Measurements from ENCODE around the gene SPAAR.
"Not testable (repeated sequence)": the region's sequence is repeated elsewhere in the genome, so short reads cannot be mapped to it uniquely, and the experiment has no call there.

The SPAAR gene, protein sequence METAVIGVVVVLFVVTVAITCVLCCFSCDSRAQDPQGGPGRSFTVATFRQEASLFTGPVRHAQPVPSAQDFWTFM

GRCh38 chr9:35909274-35909673 lies at the start of gene SPAAR:
Gene SPAAR, plus strand, starts transcription at chr9:35909490. Its CDS starts 974 bp downstream, at chr9:35910464.
- no peak for DNase-seq (ENCODE audit: low read depth, low spot score)

DNA sequence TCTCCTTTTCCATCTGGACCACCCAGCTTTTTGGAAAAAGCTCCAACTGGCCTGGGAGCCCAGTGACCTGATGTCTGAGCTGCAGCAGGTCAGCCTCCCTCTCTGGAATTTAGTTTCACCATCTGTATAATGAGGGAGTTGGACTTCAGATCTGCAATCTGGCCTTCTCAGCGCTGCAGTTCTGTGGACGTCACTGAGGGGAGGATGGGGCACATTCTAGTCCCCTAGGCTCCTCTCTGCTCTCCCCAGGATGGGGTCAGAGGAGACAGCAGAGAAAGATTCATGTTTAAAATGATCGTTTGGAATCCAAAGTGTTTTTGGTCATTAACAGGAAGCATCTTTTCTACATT lies 49.3 kb upstream of the SPAAR start:
- no peak for DNase-seq (ENCODE audit: low read depth, low spot score)

- DNase-seq (ENCODE audit: low read depth, low spot score), result no peak
These were observed 48.0 kb upstream of the SPAAR start for GRCh38 chr9:35861161-35861897.

- DNase-seq (ENCODE audit: low read depth, low spot score), result no peak
These were observed 47.0 kb upstream of the SPAAR start for GRCh38 chr9:35862328-35862727.

DNA sequence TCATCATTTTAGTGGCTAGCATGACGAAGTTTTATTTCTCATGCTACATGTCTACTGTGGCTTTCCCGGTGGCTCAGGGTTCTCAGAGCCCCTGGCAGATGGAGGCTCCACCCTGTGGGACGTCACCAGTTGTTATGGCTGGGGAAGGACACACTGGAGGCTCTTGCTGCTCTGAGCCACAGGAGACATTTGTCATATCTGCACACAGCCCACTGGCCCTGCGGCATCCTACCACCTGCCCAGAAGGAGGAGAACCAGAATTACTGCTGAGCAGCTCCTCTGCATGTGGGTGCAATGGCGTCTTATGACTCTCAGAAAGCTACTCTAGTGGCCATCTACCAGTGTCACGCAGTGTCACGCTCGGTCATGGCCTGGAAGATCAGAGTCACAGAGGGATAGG lies 45.7 kb upstream of the SPAAR start:
- no peak for DNase-seq (ENCODE audit: low read depth, low spot score)

DNA sequence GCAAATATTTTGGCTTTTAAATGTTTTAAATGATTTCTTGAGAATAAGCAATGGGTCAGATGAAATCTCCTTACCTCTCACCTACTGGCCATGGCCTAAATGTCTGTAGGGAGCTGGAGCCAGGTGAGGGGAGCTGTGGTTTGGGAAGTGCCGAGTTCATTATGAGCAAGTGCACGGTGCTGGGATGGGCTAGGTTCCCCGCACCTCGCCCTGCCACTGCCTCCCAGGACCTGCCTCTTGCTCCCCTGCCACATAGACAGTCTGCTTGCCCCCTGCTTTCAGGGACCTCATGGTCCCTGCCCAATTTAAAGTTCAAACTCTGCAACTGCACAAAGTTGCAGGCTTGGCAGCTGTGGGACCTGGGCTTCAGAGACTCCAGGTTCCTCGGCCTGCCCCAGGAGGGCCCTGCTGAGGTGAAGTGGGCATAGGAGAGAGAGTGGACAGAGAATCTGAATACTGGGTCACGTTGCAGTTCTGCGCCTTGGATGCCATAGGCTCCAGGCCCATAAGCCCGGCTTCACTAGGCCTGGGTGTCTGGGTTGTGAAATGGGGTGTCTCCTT lies 44.5 kb upstream of the SPAAR start:
- DNase-seq (ENCODE audit: low read depth, low spot score), result no peak

- DNase-seq (ENCODE audit: low read depth, low spot score), result no peak
These were observed 41.8 kb upstream of the SPAAR start for GRCh38 chr9:35867538-35867937.

DNA sequence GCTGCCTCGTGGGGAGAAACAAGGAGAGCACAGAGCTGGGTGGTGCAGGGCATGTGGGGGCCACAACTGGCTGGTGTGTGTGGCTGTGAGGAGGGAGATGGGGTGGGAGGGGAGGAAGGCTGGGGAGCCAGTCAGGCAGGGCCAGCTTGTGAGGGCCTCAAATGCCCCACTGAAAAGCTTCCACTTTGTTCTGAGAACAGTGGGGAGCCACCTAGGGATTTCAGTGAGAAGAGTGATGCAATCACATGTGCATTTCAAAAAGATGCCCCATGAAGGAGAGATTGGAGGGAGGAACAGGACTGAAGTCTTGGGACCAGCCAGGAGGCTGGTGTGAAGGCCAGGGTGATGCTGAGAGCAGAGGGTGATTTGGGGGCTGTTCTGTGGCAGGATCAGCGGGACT lies 40.4 kb upstream of the SPAAR start:
- no peak for DNase-seq (ENCODE audit: low read depth, low spot score)

DNA sequence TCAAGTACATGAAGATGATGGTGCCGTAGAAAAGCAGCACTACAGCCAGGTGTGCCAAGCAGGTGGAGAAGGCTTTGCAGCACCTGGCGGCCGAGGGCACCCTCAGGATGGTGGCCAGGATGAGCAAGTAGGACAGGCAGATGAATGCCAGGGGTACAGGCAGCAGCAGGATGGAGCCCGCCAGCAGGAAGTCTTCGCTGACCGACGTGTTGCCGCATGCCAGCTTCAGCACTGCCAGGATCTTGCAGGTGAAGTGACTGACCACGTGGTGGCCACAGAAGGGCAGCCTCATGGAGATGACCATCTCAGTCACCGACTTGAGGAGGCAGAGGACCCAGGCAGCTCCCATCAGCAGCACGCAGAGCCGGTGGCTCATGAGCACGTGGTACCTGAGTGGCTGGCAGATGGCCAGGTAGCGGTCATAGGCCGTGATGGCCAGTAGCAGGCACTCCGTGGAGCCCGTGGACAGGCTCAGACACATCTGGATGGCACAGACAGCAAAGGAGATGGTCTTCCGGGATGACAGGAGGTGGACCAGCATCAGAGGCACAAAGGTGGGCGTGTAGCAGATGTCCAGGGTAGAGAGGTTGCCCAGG lies 39.6 kb upstream of the SPAAR start:
- no peak for DNase-seq (ENCODE audit: low read depth, low spot score)

DNA sequence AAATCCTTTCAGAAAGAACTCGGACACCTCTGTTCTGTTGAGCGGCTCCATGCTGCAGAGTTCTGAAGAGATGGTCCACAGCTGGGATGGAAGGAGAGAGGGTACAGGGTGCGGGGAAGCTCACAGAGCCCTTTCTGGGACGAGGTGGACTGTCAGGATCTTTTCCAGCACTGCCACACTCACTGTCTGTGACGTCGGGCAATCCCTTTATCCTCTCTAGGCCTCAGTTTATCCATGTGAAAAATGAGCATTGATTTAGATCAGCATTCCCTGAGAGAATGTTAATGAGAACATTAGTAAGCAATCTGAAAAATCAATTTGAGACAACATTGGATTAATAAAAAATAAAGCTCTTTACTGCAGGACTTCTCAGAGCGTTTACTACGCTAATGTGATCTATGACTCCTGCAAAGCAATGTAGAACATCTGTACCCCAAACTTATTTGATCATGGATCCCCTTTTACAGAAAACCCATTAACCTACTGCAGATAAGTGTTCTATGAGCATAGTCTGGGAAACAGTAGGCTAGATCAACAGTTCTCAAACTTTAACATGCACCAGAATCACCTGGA lies 38.9 kb upstream of the SPAAR start, which contains the start of gene OR13J1:
OR13J1 (minus strand) TSS at position 51 of the 573 bp plus-strand sequence; CDS start at position 51, 0 bp downstream.
- no peak for DNase-seq (ENCODE audit: low read depth, low spot score)

GRCh38 chr9:35871545-35871944 lies 37.7 kb upstream of the SPAAR start:
- no peak for DNase-seq (ENCODE audit: low read depth, low spot score)

GRCh38 chr9:35872505-35872904 lies 36.8 kb upstream of the SPAAR start:
- DNase-seq (ENCODE audit: low read depth, low spot score), result no peak

DNA sequence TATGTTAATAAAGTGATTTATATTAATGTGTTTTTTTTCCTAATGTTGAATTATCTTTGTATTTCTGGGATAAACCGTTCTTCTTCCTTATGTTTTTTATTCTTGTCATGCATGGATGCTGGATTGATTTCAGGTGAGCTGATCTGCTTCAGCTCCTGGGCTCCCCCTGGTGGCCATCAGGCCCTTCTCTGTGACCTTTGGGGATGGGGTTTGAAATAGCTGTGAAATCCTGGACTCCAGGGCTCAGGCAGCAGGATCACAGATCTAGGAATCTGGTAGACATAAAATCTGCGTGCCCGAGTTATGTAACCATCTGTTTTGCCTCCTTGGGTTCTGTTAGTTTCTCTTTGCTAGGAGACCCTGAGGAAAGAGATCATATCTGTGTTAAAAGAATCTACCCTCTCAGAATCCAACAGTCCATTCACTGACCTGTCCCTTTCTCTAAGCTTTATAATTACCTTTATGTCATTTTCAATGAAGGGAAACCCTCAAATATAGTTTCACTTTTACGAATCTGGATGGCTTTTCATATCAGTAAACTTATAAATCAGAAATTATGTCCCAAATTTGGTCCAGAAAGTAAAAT lies 26.9 kb upstream of the SPAAR start:
- peak; percentile 62 for DNase-seq (ENCODE audit: low read depth, low spot score)

- no peak for DNase-seq (ENCODE audit: low read depth, low spot score)
These were observed 26.3 kb upstream of the SPAAR start for GRCh38 chr9:35882996-35883395.

- not testable (repeated sequence) for DNase-seq (ENCODE audit: low read depth, low spot score)
These were observed 24.4 kb upstream of the SPAAR start for GRCh38 chr9:35884908-35885307.

- DNase-seq (ENCODE audit: low read depth, low spot score), result no peak
These were observed 17.6 kb upstream of the SPAAR start for GRCh38 chr9:35891646-35892045.

DNA sequence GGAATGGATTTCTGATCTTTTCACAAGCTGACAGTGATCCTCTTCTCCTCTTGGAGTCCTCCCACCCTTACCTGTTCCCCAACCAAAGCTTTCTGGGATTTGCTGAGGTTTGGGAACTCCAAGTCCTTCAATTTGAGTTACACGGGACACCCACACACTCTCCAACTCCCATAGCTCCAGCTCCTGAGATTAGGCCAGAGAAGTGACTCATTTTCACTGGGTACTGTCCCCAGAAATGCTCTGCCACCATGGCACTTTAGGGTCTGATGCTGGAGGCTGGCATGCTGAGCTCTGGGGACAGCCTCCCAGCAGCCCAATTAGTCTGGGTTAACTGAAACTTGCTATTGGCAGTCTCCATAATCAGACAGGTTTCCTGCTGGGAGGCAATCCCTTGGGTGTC lies 17.2 kb upstream of the SPAAR start:
- DNase-seq (ENCODE audit: low read depth, low spot score), result no peak

- no peak for DNase-seq (ENCODE audit: low read depth, low spot score)
These were observed 12.7 kb upstream of the SPAAR start for GRCh38 chr9:35896570-35896969.

- DNase-seq (ENCODE audit: low read depth, low spot score), result not testable (repeated sequence)
These were observed 11.8 kb upstream of the SPAAR start for GRCh38 chr9:35897376-35898099.

GRCh38 chr9:35898337-35898736 lies 11.0 kb upstream of the SPAAR start:
- DNase-seq (ENCODE audit: low read depth, low spot score), result no peak

- no peak for DNase-seq (ENCODE audit: low read depth, low spot score)
These were observed 10.3 kb upstream of the SPAAR start for GRCh38 chr9:35899021-35899420.

- no peak for DNase-seq (ENCODE audit: low read depth, low spot score)
These were observed 6.2 kb upstream of the SPAAR start for GRCh38 chr9:35903049-35903448.
